Fibroblast of villous mesenchyme (primary cell): ENCODE data around the gene RTTN. TPM values are rescaled to one million over a fixed set of nuclear protein-coding genes. Genes with fewer than 3 reads are reported as not detected.

ENCODE experiments used
- DNase-seq: peaks from one replicate; pipeline ENCODE4 v3.0.0-alpha.2; 2010; ENCODE audit warnings: low read depth
- H3K4me3 ChIP-seq: 2 replicates; pipeline ENCODE4 v1.5.1; 2011; ENCODE audit warnings: low read depth, mild to moderate bottlenecking, low read length
- CTCF ChIP-seq: IDR thresholded peaks from 2 replicates; pipeline ENCODE4 v1.5.1; 2012; ENCODE audit warnings: low read depth, mild to moderate bottlenecking, low read length; ENCODE audit not compliant: insufficient read depth
- total RNA-seq: library from RNA; depleted of rRNA; stranded (reverse); fragments of >200 nt; gene quantifications from 2 replicates; pipeline ENCODE4 v1.2.3, GENCODE V29; 2012

RTTN gene
- total RNA-seq, 1 donor = 24.2 TPM

GRCh38 chr18:70154591-70155194 lies 50.8 kb downstream of the RTTN start:
- no peak overlapping the region for H3K4me3 ChIP-seq

DNA sequence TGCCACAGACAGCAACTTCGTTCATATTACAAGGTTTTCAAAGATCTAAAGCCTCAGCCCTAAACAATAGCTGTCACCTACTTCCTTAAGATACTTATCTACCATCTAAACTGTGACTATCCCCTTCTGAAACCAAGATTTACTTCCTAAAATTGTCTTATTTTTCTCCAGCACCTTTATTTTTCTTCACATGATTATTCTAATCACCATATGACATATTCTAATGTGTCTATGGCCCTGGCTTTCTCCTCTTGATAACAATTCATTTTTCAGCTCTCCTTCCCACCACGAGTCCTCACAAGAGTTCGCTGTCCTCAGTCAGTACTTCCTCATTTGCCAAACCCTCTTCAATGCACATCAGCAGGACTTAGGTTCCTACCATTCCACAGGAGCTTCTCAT lies 53.9 kb downstream of the RTTN start:
- no peak for TF ChIP-seq CTCF
- no peak overlapping the region for H3K4me3 ChIP-seq
- no peak for DNase-seq

More at GRCh38 chr18:70154591-70155194, 50.8 kb downstream of the RTTN start:
- TF ChIP-seq CTCF = no peak
- DNase-seq = peak; percentile 91

- no peak for DNase-seq
- H3K4me3 ChIP-seq = no peak overlapping the region
- no peak for TF ChIP-seq CTCF
These were observed 55.7 kb downstream of the RTTN start for GRCh38 chr18:70149616-70150301.

GRCh38 chr18:70149156-70149555 lies 56.3 kb downstream of the RTTN start:
- no peak for DNase-seq
- no peak for TF ChIP-seq CTCF
- H3K4me3 ChIP-seq = no peak overlapping the region

DNA sequence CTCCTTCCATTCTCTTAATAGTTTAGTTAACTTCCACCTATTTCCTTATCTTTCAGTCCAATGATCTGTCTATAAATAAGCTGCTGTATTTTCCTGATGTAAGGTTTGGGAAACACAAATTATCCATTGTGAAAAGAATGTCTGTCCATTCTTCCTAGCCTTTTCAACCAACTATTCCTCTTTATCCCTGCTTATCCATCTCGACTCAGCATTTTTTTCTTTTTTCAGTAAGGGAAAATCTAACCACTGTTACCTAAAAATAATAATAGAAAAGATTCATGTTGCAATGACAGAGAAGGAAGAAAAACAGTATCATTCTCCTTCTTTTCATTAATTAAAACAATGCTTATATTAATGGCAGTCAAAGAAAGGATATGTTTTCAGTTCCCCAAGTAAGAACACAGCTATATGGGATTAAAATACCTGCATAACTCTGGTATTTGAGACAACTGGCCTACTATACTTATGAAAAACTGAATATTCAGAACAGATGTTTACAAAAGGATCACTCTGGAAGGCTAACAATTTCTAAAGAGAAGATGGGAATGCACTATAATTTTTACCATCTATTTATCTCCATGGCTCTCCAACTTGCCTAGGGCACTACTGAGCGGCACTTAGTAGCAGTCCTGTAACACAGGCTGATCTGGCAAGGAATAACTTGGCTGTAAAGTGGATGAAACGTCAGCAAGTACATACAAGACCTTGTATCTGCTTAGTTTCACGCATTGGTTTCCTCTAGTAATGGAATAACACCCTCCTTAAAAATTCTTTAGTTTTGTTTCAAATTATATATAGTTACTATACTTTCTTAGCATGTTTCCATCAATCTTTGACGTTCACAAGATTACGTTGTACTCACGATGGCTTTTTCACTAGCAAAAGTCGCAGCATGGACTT lies 57.2 kb downstream of the RTTN start:
- no peak overlapping the region for H3K4me3 ChIP-seq
- DNase-seq = no peak
- TF ChIP-seq CTCF = no peak

- no peak for TF ChIP-seq CTCF
- DNase-seq = no peak
- no peak overlapping the region for H3K4me3 ChIP-seq
These were observed 59.3 kb downstream of the RTTN start for GRCh38 chr18:70146174-70146573.
